Measurements from ENCODE around the gene HMGB1. TPM values are rescaled to one million over a fixed set of nuclear protein-coding genes. Genes with fewer than 3 reads are reported as not detected.
"Not testable (repeated sequence)": the region's sequence is repeated elsewhere in the genome, so short reads cannot be mapped to it uniquely, and the experiment has no call there.

The HMGB1 gene
- total RNA-seq, 1 experiment from 2014 or later: 1,662 TPM

DNA sequence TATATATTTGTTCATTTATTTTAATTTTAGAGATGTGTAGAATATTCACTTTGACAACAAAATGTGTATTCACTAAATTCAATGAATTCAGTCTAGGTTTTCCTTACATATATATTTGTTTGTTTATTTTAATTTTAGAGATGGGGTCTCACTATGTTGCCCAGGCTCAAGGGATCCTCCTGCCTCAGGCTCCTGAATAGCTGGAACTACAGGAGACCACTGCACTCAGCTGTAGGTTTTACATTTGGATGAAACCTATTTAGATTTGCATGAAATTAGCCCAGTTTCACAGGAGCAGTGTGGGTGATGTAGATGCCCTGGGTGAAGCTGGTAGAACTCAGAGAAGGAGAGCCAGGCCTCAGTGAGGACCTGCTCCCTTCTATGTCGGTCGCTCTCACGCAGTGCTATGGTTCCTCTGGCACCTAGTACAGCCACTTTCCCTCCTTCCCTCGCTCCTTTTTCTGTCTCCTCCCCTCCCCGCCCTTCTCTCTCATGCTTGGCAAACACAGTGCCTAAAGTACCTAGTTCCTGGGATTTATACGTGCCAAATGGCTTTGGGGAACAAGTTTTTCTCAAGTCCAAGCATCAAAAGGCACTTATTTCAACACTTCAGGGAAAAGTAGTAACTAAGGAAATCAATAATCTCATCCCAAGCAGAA, 14.7 kb upstream of the HMGB1 start:
- Histone ChIP-seq H3K9me3 (replicated peaks) (no peaks in the 10 kb centered on the region), H3K4me3 (no peak overlapping the region), H3K27me3 (no peaks in the 10 kb centered on the region), H3K36me3 (no peaks in the 10 kb centered on the region), H3K4me1 (peaks cover 12% of the 10 kb centered on the region), H3K27ac (no peak overlapping the region)
- DNase-seq: no peak

DNA sequence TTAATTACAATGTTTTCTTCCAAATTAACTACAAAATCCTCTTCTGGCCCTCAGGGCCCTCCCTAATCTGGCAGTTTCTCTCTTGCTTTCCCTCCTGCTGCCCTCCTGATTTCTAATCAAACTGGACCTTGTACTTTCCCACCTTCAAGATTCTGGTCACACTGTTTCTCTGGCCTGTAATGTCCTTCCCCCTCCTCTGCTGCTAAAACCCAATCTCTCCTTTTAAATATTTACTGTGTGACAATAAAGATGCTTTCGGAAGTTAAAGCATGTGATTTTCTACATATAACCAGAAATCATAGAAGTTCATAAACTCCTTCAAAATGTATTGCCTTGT, 14.1 kb upstream of the HMGB1 start:
- Histone ChIP-seq H3K4me3 (no peak overlapping the region), H3K36me3 (no peaks in the 10 kb centered on the region), H3K27me3 (no peaks in the 10 kb centered on the region), H3K27ac (no peak overlapping the region), H3K4me1 (peaks cover 12% of the 10 kb centered on the region), H3K9me3 (replicated peaks) (no peaks in the 10 kb centered on the region)
- no peak for DNase-seq

DNA sequence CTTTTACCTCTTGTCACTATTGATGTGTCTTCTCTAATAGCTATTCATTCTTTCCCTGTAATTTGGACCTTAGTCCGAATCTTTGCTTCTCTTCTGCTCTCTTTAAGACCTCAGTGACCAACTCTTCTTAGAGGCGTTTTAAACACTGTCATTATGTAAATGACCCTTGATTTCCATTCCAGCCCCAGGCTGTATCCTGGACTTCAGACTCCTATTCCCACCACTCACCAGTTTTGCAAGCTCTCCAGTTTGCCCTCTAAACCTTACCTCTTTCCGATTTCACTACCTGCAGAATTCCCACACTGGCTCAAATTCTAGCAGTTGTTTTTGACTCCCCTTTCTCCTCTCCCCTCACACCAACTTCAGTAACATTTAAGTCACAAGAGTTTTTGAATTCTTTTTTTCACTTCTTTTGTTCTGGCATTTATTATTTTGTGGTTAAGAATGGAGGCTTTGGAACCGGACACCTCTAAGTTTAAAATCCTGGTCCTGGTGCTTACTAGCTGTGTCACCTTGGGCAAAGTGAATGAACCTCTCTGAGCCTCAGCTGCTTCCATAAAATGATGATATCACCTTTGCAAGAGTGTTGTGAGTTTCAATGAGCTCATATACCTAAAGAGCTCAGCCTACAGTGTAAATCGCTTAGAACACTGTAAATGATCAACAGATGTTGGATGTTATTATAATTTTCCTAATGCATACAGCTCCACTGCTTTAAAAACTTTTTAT, 13.6 kb upstream of the HMGB1 start:
- Histone ChIP-seq H3K27ac (no peak overlapping the region), H3K27me3 (no peaks in the 10 kb centered on the region)
- no peak for DNase-seq

DNA sequence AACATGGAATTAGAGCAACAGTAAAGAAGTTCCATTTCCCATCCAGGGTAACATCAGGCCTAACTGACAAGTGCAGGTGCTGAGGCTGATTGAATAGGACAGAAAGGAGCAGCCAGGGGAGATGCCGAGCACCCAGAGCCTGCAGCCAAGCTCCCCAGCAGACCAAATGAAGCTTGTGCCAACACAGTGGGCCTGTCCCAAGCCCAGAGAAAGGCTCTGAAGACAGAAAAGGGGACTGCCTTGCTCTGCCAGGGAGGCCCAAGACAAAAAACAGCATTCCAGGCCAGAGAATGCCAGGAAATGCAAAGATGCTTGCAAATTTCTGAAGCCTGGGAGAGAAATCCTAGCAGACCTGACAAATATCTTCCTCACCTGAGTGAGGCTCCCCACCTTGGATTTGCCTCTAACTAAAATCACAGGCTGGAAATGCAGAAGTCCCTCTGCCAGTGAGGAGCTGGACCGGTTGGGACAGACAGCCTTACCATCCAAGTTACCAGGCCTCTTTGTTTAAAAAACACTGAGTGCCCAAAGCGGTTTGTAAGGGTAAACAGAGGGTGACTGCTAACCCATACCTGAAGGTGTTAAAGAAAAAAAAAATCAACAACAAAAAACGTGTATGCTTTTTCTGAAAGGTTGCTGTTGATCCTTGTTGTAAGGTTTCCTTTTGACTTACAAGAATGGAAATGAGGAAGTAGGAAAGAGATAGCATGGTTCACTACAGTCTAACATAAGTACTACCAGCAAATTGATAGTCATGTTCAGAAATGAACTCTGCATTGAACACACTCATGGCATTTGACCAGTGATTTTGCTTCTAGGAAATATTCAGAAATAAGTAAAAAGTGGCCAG, 11.8 kb upstream of the HMGB1 start:
- H3K4me1 ChIP-seq: peaks cover 12% of the 10 kb centered on the region
- H3K9me3 ChIP-seq (replicated peaks): no peaks in the 10 kb centered on the region
- no peak overlapping the region for H3K4me3 ChIP-seq
- H3K27me3 ChIP-seq: no peaks in the 10 kb centered on the region
- no peaks in the 10 kb centered on the region for H3K36me3 ChIP-seq
- peak overlapping the region; percentile 26; the same call in 1 of the 2 replicates for H3K27ac ChIP-seq
- DNase-seq: peak; percentile 93 to 97

More for the DNA sequence above, 13.6 kb upstream of the HMGB1 start:
- Histone ChIP-seq H3K9me3 (replicated peaks) (no peaks in the 10 kb centered on the region), H3K4me3 (no peak overlapping the region), H3K36me3 (no peaks in the 10 kb centered on the region), H3K4me1 (peaks cover 12% of the 10 kb centered on the region)

DNA sequence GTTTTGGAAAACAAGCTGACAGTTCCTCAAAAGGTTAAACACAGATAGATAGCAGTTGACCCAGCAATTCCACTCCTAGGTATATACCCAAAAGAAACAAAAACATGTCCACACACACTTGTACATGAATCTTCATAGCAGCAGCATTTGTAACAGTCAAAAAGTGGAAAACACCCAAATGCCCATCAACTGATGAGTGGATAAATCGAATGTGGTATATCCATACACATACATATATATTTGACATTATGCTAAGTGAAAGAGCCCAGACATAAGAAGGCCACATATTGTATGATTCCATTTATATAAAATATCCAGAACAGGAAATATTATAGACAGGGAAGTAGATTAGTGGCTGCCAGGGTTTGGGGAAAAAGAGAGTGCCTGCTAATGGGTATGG, 7.9 kb upstream of the HMGB1 start:
- no peak for DNase-seq
- Histone ChIP-seq H3K4me1 (peaks cover 12% of the 10 kb centered on the region), H3K36me3 (no peaks in the 10 kb centered on the region), H3K9me3 (replicated peaks) (no peaks in the 10 kb centered on the region), H3K4me3 (no peak overlapping the region), H3K27me3 (no peaks in the 10 kb centered on the region), H3K27ac (no peak overlapping the region)

DNA sequence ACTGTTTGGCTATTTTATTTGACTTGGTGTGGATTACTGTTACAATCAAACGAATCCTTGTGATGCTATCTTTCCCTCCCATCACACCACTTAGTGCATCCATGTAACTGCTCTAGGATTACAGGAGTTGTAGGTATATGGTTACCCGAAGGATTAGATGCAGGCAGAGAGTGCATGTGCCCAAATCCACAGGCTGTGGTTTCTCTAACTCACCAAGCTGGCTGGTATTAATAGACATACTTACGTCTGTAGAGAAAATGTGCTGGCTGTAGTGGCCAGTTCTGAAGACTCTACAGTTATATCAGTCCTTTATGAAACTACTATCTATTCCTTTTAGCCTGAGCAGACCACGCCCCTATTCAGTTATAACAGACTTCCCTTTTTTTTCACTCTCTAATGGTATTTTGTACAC, 1.1 kb upstream of the HMGB1 start:
- H3K27ac ChIP-seq: peak overlapping the region; percentile 97
- no peaks in the 10 kb centered on the region for H3K9me3 ChIP-seq (replicated peaks)
- H3K4me1 ChIP-seq: peaks cover 20% of the 10 kb centered on the region
- peak overlapping the region; percentile 99 for H3K4me3 ChIP-seq
- peak; percentile 81 to 91 for DNase-seq
- peaks cover 24% of the 10 kb centered on the region for H3K36me3 ChIP-seq
- no peaks in the 10 kb centered on the region for H3K27me3 ChIP-seq

DNA sequence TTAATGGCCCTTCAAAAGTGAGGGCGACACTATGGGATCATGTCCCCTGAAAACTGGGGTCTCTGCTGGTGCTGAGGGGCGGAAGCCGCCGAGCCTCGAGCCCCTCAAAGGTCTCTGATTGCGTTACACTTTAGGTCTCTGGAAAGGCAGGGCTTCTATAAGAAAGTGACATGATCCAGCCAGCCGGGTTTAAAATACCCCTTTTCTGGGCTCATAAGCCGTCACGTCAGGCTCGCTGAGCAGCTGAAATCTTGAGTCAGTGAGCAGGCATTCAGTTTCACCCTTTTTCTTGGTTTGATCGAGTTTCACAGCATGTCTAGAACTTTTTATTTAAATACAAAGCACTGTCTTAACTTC, 600 bp upstream of the HMGB1 start:
- peak overlapping the region; percentile 97 for H3K27ac ChIP-seq
- H3K4me3 ChIP-seq: peak overlapping the region; percentile 99
- no peaks in the 10 kb centered on the region for H3K9me3 ChIP-seq (replicated peaks)
- peaks cover 30% of the 10 kb centered on the region for H3K36me3 ChIP-seq
- H3K4me1 ChIP-seq: peaks cover 20% of the 10 kb centered on the region
- no peaks in the 10 kb centered on the region for H3K27me3 ChIP-seq
- DNase-seq: peak; percentile 68 to 81

DNA sequence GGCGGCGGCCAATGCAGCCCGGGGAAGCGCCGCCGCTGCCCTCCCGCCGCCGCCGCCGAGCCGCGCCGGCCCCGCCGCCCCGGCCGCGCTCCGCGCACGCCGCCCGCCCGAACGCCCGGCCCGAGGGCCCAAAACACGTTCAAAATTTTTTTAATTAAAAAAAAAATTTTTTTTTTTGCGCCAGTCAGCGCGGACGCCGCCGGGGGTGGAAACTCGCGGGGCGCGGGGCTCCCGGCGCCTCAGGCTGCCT, 468 bp downstream of the HMGB1 start:
- H3K4me3 ChIP-seq: peak overlapping the region; percentile 99
- H3K27me3 ChIP-seq: no peaks in the 10 kb centered on the region
- no peak for DNase-seq

DNA sequence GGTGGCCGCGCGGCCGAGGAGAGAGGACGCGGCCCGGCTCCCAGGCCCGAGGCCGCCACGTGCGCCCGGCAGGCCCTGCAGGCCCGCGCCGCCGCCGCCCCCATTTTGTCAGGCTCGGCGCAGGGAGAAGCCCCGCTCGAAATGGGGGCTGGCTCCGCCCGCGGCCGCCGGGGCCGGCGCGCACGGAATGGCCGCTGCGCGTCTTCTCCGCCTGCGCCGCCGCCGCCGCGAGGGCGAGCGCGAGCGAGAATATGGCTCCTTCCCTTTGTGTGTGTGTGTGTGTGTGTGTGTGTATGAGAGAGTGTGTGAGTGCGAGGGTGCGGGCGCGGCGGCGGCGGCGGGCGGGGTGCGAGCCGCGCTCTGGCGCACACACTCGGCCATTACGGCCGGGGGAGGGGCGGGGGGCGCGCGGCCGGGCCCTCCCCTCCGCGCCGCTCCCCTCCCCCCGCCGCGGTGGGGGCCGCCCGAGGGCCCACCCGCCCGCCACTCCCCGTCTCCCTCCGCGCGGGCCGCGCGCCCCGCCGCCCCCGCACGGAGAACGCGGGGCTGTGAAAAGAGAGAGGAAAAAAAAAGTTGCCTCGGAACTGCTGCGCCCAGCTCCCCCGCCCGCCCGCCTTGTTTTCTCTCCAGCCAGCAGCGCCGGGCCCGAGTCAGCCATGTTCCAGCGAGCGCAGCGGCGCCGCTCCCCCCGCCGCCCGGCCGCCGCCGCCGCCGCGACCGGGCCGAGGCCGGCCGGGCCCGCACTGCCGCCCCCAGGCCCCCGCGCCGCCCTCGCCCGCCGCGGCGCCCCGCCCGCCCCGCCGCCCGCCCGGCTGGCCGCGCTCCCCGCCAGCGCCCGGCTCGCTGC, 1.0 kb downstream of the HMGB1 start:
- Histone ChIP-seq H3K9me3 (replicated peaks) (no peaks in the 10 kb centered on the region), H3K36me3 (peaks cover 35% of the 10 kb centered on the region), H3K27me3 (no peaks in the 10 kb centered on the region), H3K4me1 (peaks cover 20% of the 10 kb centered on the region), H3K4me3 (peak overlapping the region; percentile 93), H3K27ac (peak overlapping the region; percentile 77)
- peak; percentile 64 to 74 for DNase-seq

More for the DNA sequence above, 468 bp downstream of the HMGB1 start:
- Histone ChIP-seq H3K36me3 (peaks cover 31% of the 10 kb centered on the region), H3K9me3 (replicated peaks) (no peaks in the 10 kb centered on the region), H3K27ac (peak overlapping the region; percentile 97), H3K4me1 (peaks cover 20% of the 10 kb centered on the region)

DNA sequence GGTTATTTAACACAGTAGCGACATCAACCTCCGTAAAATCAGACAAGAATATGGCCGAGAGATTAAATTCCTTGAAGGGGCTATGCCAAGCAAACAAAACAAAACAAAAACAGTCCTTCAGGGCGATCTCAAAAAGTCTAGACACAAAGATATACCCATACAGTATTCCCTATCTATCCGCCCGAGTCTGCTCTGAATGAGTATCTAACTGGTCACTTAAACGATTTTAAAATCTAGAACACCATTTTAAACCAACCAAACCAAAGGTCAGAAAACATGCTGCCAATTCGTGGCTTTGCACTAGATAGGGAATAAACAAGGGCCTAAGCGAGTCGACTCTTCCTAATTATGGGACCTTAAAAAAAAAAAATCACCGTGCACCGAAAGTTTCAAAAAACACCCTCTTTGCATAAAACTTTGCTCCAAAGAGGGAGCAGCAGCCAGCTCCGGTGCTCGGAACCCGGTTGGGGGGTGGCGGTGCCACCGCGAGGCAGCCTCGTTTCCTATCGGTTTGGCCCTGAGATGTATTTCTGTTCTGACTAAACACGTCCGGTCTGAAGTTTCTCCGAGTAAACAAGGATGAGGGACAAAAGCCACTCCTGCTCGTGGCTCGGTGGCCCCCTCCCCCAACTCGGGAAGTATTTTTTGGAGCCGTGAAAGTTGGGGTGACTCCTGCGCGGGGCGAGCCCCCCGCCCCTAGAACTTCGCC, 1.8 kb downstream of the HMGB1 start:
- DNase-seq: peak; percentile 33 to 62
- H3K4me1 ChIP-seq: peaks cover 20% of the 10 kb centered on the region
- peak overlapping the region; percentile 77 for H3K27ac ChIP-seq
- no peaks in the 10 kb centered on the region for H3K9me3 ChIP-seq (replicated peaks)
- no peaks in the 10 kb centered on the region for H3K27me3 ChIP-seq
- H3K36me3 ChIP-seq: peaks cover 42% of the 10 kb centered on the region
- peak overlapping the region; percentile 93 for H3K4me3 ChIP-seq

DNA sequence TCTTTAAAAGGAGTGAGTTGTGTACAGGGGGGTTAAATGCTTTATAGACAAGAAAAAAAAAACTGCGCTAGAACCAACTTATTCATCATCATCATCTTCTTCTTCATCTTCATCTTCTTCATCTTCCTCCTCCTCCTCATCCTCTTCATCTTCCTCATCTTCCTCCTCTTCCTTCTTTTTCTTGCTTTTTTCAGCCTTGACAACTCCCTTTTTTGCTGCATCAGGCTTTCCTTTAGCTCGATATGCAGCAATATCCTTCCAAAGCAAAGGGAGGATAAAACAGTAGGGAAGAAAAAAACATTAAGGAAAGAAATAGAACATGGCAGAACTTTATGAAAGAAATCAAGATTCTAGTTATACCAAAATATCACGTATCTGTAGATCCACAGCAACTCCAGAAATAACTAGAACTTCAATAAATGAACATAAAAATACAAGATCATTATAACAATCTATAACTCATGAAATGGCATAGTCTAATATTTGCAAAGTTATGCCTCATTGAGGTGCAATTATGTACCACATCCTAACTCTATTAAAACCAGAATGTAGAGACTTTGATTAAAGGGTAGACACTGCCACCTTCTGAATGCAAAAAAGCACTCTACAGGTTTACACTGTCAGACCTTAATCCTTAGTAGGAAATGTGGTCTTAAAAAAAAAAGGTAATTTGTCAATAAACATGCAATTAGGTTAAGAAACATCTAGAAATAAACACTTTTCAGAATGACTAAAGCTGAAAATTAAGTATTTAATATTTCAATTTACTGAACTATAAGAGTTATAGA, 4.3 kb downstream of the HMGB1 start:
- H3K9me3 ChIP-seq (replicated peaks); H3K4me3 ChIP-seq; H3K27me3 ChIP-seq; H3K27ac ChIP-seq; DNase-seq: not testable (repeated sequence)
- peaks cover 11% of the 10 kb centered on the region; the same call in 1 of the 2 replicates for H3K4me1 ChIP-seq
- H3K36me3 ChIP-seq: peaks cover 55% of the 10 kb centered on the region

DNA sequence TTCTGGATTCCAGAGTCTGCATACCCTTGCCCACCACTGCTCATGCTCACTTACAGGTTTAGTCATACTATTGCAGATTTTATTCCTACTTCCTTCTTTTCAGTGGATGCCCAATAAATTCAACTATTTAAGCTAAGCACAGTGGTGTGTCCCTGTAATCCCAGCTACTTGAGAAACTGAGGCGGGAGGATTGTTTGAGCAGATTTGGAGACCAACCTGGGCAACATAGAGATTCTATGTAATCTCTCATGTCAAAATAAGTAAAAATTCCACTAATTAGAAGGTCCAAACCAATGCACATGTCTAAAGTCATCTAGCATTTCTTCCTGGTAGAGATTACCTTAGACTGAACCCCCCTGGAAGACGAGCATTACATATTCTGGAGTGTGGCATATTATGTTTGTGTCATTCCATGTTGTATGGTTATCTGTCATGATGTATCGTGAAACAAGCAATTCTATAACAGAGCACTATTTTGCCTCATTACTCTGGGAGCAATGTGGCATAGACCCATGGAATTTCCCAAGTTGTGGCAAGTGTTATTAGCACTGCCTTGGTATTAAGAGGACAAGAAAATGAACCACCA, 8.3 kb downstream of the HMGB1 start:
- H3K36me3 ChIP-seq: peaks cover 37% of the 10 kb centered on the region
- H3K4me3 ChIP-seq: no peak overlapping the region
- peak in 1 of 2 experiments; percentile 34 for DNase-seq
- no peak overlapping the region for H3K27ac ChIP-seq
- H3K9me3 ChIP-seq (replicated peaks): no peaks in the 10 kb centered on the region
- H3K4me1 ChIP-seq: peaks cover 3% of the 10 kb centered on the region; the same call in 1 of the 2 replicates
- no peaks in the 10 kb centered on the region; the same call in 1 of the 2 replicates for H3K27me3 ChIP-seq

DNA sequence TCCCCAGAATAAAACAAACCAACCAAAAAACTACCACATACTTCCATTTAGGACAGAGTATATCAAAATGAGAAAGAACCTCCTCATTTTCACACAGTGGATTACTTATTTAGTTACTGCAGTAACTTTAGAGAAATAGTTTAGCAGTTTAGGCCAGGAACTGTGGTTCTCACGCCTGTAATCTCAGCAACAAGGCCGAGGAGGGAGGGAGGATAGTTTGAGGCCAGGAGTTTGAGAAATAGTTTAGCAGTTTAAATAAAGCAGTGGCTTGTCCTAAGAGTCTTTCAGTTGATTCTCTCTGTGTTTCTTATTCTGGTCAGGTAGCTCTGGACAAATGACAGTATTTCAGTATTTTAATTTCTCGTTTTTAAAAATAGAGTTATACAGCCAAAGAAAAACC, 9.4 kb downstream of the HMGB1 start:
- H3K4me3 ChIP-seq: no peak overlapping the region
- no peaks in the 10 kb centered on the region for H3K4me1 ChIP-seq
- peaks cover 25% of the 10 kb centered on the region for H3K36me3 ChIP-seq
- no peaks in the 10 kb centered on the region for H3K9me3 ChIP-seq (replicated peaks)
- H3K27me3 ChIP-seq: no peaks in the 10 kb centered on the region; the same call in 1 of the 2 replicates
- no peak overlapping the region for H3K27ac ChIP-seq
- no peak for DNase-seq

Measured in SJCRH30 (cell line).